Dendritic cell treated with granulocyte-macrophage colony-stimulating factor and Interleukin-4, amounts not matched to agents 40 ng/mL and 50 ng/mL, for 4 days (primary cell): ENCODE results near the gene GPN1.

Source experiments
- H3K27ac Mint-ChIP-seq: one replicate; pipeline ENCODE4 v1.8.0; 2022; ENCODE audit warnings: mild to moderate bottlenecking, mixed read lengths
- H3K27me3 Mint-ChIP-seq: one replicate; pipeline ENCODE4 v1.8.0; 2022; ENCODE audit warnings: mild to moderate bottlenecking, mixed read lengths
- H3K36me3 Mint-ChIP-seq: one replicate; pipeline ENCODE4 v1.8.0; 2022; ENCODE audit warnings: low read depth, mixed read lengths
- H3K4me1 Mint-ChIP-seq: one replicate; pipeline ENCODE4 v1.8.0; 2022; ENCODE audit warnings: low read depth, mixed read lengths
- H3K4me3 Mint-ChIP-seq: one replicate; pipeline ENCODE4 v1.8.0; 2022; ENCODE audit warnings: mild to moderate bottlenecking, moderate library complexity, mixed read lengths
- H3K9me3 Mint-ChIP-seq: one replicate; pipeline ENCODE4 v1.8.0; 2022; ENCODE audit warnings: mixed read lengths
- intact Hi-C: fragments of 100-400 bp; cut with micrococcal nuclease; formaldehyde crosslinking; loops from one replicate; pipeline ENCODE4 v1.15.0; 2022

GPN1 gene

GRCh38 chr2:27640722-27641245 lies 11.9 kb downstream of the GPN1 start:
- no peak overlapping the region for H3K4me3 Mint-ChIP-seq
- H3K4me1 Mint-ChIP-seq = no peaks in the 10 kb centered on the region
- intact Hi-C loops = no loop called here
- peaks cover 82% of the 10 kb centered on the region for H3K36me3 Mint-ChIP-seq
- no peak overlapping the region for H3K27ac Mint-ChIP-seq
- H3K9me3 Mint-ChIP-seq = no peaks in the 10 kb centered on the region
- H3K27me3 Mint-ChIP-seq = no peaks in the 10 kb centered on the region

GRCh38 chr2:27645197-27645596 lies 16.3 kb downstream of the GPN1 start:
- Mint-ChIP-seq H3K4me1 (no peaks in the 10 kb centered on the region), H3K27ac (no peak overlapping the region), H3K36me3 (peaks cover 88% of the 10 kb centered on the region), H3K9me3 (no peaks in the 10 kb centered on the region), H3K4me3 (no peak overlapping the region), H3K27me3 (no peaks in the 10 kb centered on the region)
- intact Hi-C loops = no loop called here

- Mint-ChIP-seq H3K27ac (no peak overlapping the region), H3K36me3 (peaks cover 88% of the 10 kb centered on the region), H3K9me3 (no peaks in the 10 kb centered on the region), H3K4me3 (no peak overlapping the region), H3K27me3 (no peaks in the 10 kb centered on the region), H3K4me1 (no peaks in the 10 kb centered on the region)
- intact Hi-C loops = no loop called here
Measured at GRCh38 chr2:27647289-27647688, 18.4 kb downstream of the GPN1 start.

GRCh38 chr2:27647737-27648136 lies 18.9 kb downstream of the GPN1 start:
- Mint-ChIP-seq H3K9me3 (no peaks in the 10 kb centered on the region), H3K4me1 (no peaks in the 10 kb centered on the region), H3K4me3 (no peak overlapping the region), H3K27ac (no peak overlapping the region), H3K27me3 (no peaks in the 10 kb centered on the region), H3K36me3 (peaks cover 88% of the 10 kb centered on the region)
- intact Hi-C loops = no loop called here

GRCh38 chr2:27651056-27651455 lies 22.2 kb downstream of the GPN1 start:
- H3K36me3 Mint-ChIP-seq = peaks cover 94% of the 10 kb centered on the region
- H3K27me3 Mint-ChIP-seq = no peaks in the 10 kb centered on the region
- intact Hi-C loops = no loop called here
- H3K4me3 Mint-ChIP-seq = no peak overlapping the region
- no peak overlapping the region for H3K27ac Mint-ChIP-seq
- H3K9me3 Mint-ChIP-seq = no peaks in the 10 kb centered on the region
- H3K4me1 Mint-ChIP-seq = no peaks in the 10 kb centered on the region

- no peaks in the 10 kb centered on the region for H3K9me3 Mint-ChIP-seq
- no peaks in the 10 kb centered on the region for H3K4me1 Mint-ChIP-seq
- no peak overlapping the region for H3K4me3 Mint-ChIP-seq
- peaks cover 96% of the 10 kb centered on the region for H3K36me3 Mint-ChIP-seq
- H3K27me3 Mint-ChIP-seq = no peaks in the 10 kb centered on the region
- intact Hi-C loops = no loop called here
- H3K27ac Mint-ChIP-seq = no peak overlapping the region
Measured at GRCh38 chr2:27652341-27652740, 23.5 kb downstream of the GPN1 start.

GRCh38 chr2:27652790-27653189 lies 23.9 kb downstream of the GPN1 start:
- H3K4me3 Mint-ChIP-seq = no peak overlapping the region
- H3K36me3 Mint-ChIP-seq = peaks cover 93% of the 10 kb centered on the region
- intact Hi-C loops = no loop called here
- H3K27me3 Mint-ChIP-seq = no peaks in the 10 kb centered on the region
- H3K4me1 Mint-ChIP-seq = no peaks in the 10 kb centered on the region
- H3K27ac Mint-ChIP-seq = no peak overlapping the region
- no peaks in the 10 kb centered on the region for H3K9me3 Mint-ChIP-seq

GRCh38 chr2:27653397-27653796 lies 24.5 kb downstream of the GPN1 start:
- Mint-ChIP-seq H3K36me3 (peaks cover 87% of the 10 kb centered on the region), H3K9me3 (no peaks in the 10 kb centered on the region), H3K4me1 (no peaks in the 10 kb centered on the region), H3K27me3 (no peaks in the 10 kb centered on the region), H3K4me3 (no peak overlapping the region), H3K27ac (no peak overlapping the region)
- intact Hi-C loops = no loop called here

- H3K4me3 Mint-ChIP-seq = no peak overlapping the region
- H3K4me1 Mint-ChIP-seq = no peaks in the 10 kb centered on the region
- no peaks in the 10 kb centered on the region for H3K9me3 Mint-ChIP-seq
- H3K27ac Mint-ChIP-seq = no peak overlapping the region
- intact Hi-C loops = no loop called here
- H3K36me3 Mint-ChIP-seq = peaks cover 79% of the 10 kb centered on the region
- no peaks in the 10 kb centered on the region for H3K27me3 Mint-ChIP-seq
Measured at GRCh38 chr2:27655155-27655951, 26.5 kb downstream of the GPN1 start.

GRCh38 chr2:27661371-27661770 lies 32.5 kb downstream of the GPN1 start:
- H3K4me1 Mint-ChIP-seq = peaks cover 30% of the 10 kb centered on the region
- no peak overlapping the region for H3K4me3 Mint-ChIP-seq
- intact Hi-C loops = no loop called here
- H3K27ac Mint-ChIP-seq = no peak overlapping the region
- peaks cover 69% of the 10 kb centered on the region for H3K36me3 Mint-ChIP-seq
- no peaks in the 10 kb centered on the region for H3K27me3 Mint-ChIP-seq
- no peaks in the 10 kb centered on the region for H3K9me3 Mint-ChIP-seq

GRCh38 chr2:27663285-27664153 lies 34.7 kb downstream of the GPN1 start, which contains the start of the genes SLC4A1AP and SUPT7L:
Gene SLC4A1AP (plus strand): TSS chr2:27663889. CDS start chr2:27663915, 26 bp downstream.
Gene SUPT7L (minus strand): TSS chr2:27663614. CDS start chr2:27662192, 1,422 bp downstream.
- Mint-ChIP-seq H3K4me1 (peaks cover 38% of the 10 kb centered on the region), H3K36me3 (peaks cover 78% of the 10 kb centered on the region), H3K27ac (peak within 1 kb of the TSS; percentile 93), H3K9me3 (no peaks in the 10 kb centered on the region), H3K4me3 (peak within 1 kb of the TSS; percentile 90), H3K27me3 (no peaks in the 10 kb centered on the region)
- intact Hi-C loops = loop anchor here (2.0 kb wide), 1 partner anchor 35 kb away; the partner anchor contains the start of genes CCDC121 and GPN1

GRCh38 chr2:27664154-27664574 lies 35.3 kb downstream of the GPN1 start:
- Mint-ChIP-seq H3K36me3 (peaks cover 85% of the 10 kb centered on the region), H3K27ac (peak overlapping the region; percentile 93), H3K9me3 (no peaks in the 10 kb centered on the region), H3K4me3 (peak overlapping the region; percentile 90), H3K4me1 (peaks cover 38% of the 10 kb centered on the region), H3K27me3 (no peaks in the 10 kb centered on the region)
- intact Hi-C loops = no loop called here

- intact Hi-C loops = no loop called here
- Mint-ChIP-seq H3K4me1 (peaks cover 38% of the 10 kb centered on the region), H3K4me3 (peak overlapping the region; percentile 90), H3K27ac (peak overlapping the region; percentile 93), H3K36me3 (peaks cover 85% of the 10 kb centered on the region), H3K9me3 (no peaks in the 10 kb centered on the region), H3K27me3 (no peaks in the 10 kb centered on the region)
Measured at GRCh38 chr2:27664622-27665363, 35.9 kb downstream of the GPN1 start.
